ENCODE measurements around the gene TOB1. TPM values are rescaled to one million over a fixed set of nuclear protein-coding genes. Genes with fewer than 3 reads are reported as not detected.

TOB1 gene
- total RNA-seq, 2 experiments from 2014 or later = 34.4 to 40.5 TPM

DNA sequence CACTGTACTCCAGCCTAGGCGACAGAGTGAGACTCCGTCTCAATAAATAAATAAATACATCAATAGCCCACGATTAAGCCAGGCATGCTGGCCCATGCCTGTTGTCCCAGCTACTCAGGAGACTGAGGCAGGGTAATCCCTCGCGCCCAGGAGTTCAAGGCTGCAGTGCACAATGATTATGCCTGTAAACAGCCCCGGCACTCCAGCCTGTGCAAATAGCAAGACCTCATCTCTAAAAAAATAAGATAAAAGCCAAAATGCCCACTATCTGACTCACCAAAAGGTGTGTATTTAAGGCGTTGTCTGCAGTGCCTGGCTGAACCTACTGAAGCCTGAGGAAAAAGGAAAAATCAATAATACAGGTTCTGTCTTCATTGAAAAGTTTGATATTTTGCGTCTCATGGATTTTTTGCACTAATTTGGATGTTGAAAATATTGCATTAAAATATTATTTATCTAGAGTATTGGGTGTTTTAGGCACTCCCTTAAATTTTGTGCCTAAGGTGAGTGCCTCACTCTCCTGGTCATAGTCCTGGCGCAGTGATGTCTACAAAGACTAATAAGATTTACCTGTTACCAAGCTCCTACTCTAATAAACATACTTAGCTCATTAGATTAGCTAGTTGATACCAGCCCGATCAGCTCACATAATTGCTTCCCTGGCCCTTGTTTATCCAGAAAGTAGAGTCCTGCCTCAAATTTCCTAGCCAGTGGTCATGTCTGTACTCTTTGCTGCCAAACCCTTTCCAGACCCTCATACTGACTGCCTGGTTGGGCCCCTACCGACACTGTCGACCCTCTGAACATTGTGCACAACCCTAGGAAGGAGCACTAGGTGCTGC is 24.7 kb upstream of the TOB1 start:
- H3K27ac Mint-ChIP-seq = no peak overlapping the region
- no peak overlapping the region for H3K4me3 Mint-ChIP-seq
- ATAC-seq (no peak), DNase-seq (no peak)
- H3K27me3 Mint-ChIP-seq = no peaks in the 10 kb centered on the region
- H3K4me1 Mint-ChIP-seq (ENCODE audit: low read depth) = peaks cover 9% of the 10 kb centered on the region
- intact Hi-C loops (cut with micrococcal nuclease) = no loop called here
- no peaks in the 10 kb centered on the region for H3K36me3 Mint-ChIP-seq (ENCODE audit: low read depth)
- no peaks in the 10 kb centered on the region for H3K9me3 Mint-ChIP-seq
- POLR2A ChIA-PET = interaction anchor here (2.1 to 5.0 kb wide), 2 partner anchors 25 to 27 kb away, joined by 6 to 15 read pairs; partner anchors contain the start of gene TOB1
- CTCF ChIA-PET = interaction anchor here (1.0 kb wide), 1 partner anchor 38 kb away, joined by 3 read pairs; no protein-coding TSS in a partner anchor
- TF ChIP-seq, protein P1, sequence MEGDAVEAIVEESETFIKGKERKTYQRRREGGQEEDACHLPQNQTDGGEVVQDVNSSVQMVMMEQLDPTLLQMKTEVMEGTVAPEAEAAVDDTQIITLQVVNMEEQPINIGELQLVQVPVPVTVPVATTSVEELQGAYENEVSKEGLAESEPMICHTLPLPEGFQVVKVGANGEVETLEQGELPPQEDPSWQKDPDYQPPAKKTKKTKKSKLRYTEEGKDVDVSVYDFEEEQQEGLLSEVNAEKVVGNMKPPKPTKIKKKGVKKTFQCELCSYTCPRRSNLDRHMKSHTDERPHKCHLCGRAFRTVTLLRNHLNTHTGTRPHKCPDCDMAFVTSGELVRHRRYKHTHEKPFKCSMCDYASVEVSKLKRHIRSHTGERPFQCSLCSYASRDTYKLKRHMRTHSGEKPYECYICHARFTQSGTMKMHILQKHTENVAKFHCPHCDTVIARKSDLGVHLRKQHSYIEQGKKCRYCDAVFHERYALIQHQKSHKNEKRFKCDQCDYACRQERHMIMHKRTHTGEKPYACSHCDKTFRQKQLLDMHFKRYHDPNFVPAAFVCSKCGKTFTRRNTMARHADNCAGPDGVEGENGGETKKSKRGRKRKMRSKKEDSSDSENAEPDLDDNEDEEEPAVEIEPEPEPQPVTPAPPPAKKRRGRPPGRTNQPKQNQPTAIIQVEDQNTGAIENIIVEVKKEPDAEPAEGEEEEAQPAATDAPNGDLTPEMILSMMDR (IDR thresholded peaks at IDR 0.05) = no peak

DNA sequence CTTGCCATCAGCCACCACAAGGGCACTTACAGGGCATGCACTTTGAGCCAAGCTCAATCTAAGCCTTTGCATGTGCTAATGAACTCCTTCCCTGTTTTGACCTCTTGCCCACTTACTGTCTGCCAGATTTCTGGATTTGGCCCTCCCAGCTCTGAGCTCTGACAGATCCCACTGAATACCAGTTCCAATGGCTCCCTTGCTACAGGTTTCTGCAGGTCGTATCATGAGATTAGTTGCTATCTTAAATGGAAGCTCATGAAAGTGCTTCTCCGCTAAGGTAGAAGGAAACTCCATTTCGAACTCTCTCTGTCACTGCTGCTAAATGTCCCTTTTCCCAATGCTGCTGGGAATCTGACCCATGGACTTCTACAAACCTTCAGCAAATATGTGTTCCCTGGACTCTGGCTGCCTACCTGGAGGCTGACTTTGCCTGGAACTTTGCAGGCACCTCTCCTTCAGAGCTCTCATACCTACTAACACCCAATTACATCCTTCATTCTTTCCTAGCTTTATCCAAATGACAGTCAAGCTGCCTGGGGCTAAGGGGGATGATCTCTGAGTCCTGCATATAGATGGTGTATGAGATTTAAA is 23.5 kb upstream of the TOB1 start:
- CTCF ChIA-PET = interaction anchor here (1.2 to 1.6 kb wide), 2 partner anchors 12 to 20 kb away, joined by 3 to 5 read pairs; no protein-coding TSS in a partner anchor
- intact Hi-C loops (cut with micrococcal nuclease) = no loop called here
- H3K4me3 Mint-ChIP-seq = no peak overlapping the region
- DNase-seq = no peak
- ATAC-seq = no peak
- no peaks in the 10 kb centered on the region for H3K27me3 Mint-ChIP-seq
- TF ChIP-seq, protein P1 (IDR thresholded peaks at IDR 0.05) = no peak
- H3K36me3 Mint-ChIP-seq (ENCODE audit: low read depth) = no peaks in the 10 kb centered on the region
- no peak overlapping the region for H3K27ac Mint-ChIP-seq
- peaks cover 9% of the 10 kb centered on the region for H3K4me1 Mint-ChIP-seq (ENCODE audit: low read depth)
- no peaks in the 10 kb centered on the region for H3K9me3 Mint-ChIP-seq
- POLR2A ChIA-PET = interaction anchor here (2.1 to 5.0 kb wide), 2 partner anchors 24 to 29 kb away, joined by 6 to 15 read pairs; partner anchors contain the start of gene TOB1

DNA sequence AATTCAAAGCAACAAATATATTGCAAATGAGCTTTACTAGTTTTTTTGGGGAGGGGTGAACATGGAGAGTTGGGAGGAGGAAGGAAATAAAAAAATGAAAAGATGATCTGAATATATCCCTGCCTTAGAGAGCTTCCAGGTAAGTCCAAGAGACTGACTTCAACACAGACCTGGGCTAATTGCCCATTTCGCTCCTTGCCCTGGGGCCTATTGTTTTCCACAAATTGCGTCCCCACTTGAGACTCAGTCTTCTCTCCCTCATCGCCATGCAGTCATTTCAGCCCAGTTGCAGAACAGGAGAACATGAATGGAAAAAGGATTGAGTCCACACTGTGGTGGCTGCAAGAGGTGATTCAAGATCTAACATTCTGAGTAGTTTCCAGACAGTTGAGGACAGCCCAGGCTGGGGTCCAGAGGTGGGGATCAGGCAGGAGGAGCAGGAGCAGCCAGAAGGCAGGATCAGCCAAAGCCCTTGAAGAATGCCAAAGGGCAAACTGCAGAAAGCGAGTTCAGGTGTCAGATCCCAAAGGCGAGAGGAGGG is 21.6 kb upstream of the TOB1 start:
- Mint-ChIP-seq H3K4me3 (no peak overlapping the region), H3K9me3 (no peaks in the 10 kb centered on the region), H3K36me3 (ENCODE audit: low read depth) (no peaks in the 10 kb centered on the region), H3K27ac (no peak overlapping the region), H3K4me1 (ENCODE audit: low read depth) (peaks cover 14% of the 10 kb centered on the region), H3K27me3 (no peaks in the 10 kb centered on the region)
- intact Hi-C loops (cut with micrococcal nuclease) = no loop called here
- TF ChIP-seq, protein P1 (IDR thresholded peaks at IDR 0.05) = no peak
- ATAC-seq (no peak), DNase-seq (no peak)
- CTCF ChIA-PET = interaction anchor here (0.7 to 1.6 kb wide), 4 partner anchors 15 to 71 kb away, joined by 3 to 4 read pairs (median 4); no protein-coding TSS in a partner anchor
- POLR2A ChIA-PET = interaction anchor here (5.0 kb wide), 1 partner anchor 22 kb away, joined by 15 read pairs; the partner anchor contains the start of gene TOB1

DNA sequence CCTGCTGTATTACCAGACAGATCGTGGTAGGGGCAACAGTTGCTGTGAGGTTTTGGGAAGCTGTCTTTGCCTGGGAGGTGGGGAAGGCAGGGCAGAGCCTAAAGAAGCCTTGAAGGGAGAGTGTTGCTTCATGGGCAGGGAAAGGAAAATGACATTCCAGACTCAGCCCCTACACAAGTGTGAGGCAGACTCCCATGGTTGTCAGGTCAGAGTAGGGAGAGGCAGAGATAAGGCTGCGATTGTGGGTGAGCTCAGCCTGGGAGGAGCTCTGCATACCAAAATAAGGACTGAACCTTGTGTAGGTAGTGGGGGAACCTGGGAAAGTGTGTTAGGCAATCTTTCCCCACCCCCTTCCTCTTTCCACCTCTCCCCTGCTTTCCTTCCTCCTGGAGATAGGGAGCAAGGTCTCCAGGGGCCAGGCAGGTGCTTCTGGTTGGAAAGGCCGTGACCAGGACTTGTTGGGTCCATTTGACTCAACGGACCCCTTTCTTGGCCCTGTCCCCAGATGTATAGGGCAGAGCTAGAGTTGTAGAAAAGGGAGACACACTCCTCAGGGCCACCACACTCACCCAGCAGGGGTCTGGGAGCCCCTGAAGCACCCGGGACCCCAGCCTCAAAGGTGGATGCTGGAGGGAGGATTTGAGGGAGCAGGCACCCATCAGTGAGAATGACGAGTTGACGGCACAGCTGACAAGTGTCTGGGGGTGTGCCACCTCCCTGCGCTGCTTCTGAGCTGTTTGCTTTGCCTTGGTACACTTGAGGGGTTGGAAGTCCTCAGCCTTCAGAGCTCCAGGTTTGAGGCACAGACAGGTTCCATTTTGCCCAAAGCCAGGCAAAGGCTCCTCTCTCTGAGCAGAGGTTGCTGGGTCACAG is 18.5 kb upstream of the TOB1 start:
- Mint-ChIP-seq H3K36me3 (ENCODE audit: low read depth) (no peaks in the 10 kb centered on the region), H3K27ac (no peak overlapping the region), H3K27me3 (no peaks in the 10 kb centered on the region), H3K9me3 (peaks cover 2% of the 10 kb centered on the region), H3K4me1 (ENCODE audit: low read depth) (peaks cover 15% of the 10 kb centered on the region), H3K4me3 (no peak overlapping the region)
- intact Hi-C loops (cut with micrococcal nuclease) = no loop called here
- TF ChIP-seq, protein P1 (IDR thresholded peaks at IDR 0.05) = no peak
- POLR2A ChIA-PET = interaction anchor here (0.9 to 1.9 kb wide), 4 partner anchors 11 to 19 kb away, joined by 3 to 14 read pairs (median 4); partner anchors contain the start of gene TOB1
- no peak for ATAC-seq
- no peak for DNase-seq
- CTCF ChIA-PET = no interaction called here
